Endothelial cell (in vitro differentiated cells): Measurements from ENCODE around the gene TRPC5OS. TPM values are rescaled to one million over a fixed set of nuclear protein-coding genes. Genes with fewer than 3 reads are reported as not detected.

Source experiments
- DNase-seq: peaks from one replicate; pipeline ENCODE4 v3.0.0; 2021; ENCODE audit warnings: low spot score
- H3K27ac Mint-ChIP-seq: one replicate; pipeline ENCODE4 v1.8.0; 2021; ENCODE audit warnings: mixed read lengths, inconsistent platforms; ENCODE audit not compliant: unreplicated experiment
- H3K27me3 Mint-ChIP-seq: one replicate; pipeline ENCODE4 v1.8.0; 2021; ENCODE audit warnings: mild to moderate bottlenecking, moderate library complexity, mixed read lengths, inconsistent platforms; ENCODE audit not compliant: unreplicated experiment
- H3K36me3 Mint-ChIP-seq: one replicate; pipeline ENCODE4 v1.8.0; 2021; ENCODE audit warnings: mild to moderate bottlenecking, low read depth, mixed read lengths, inconsistent platforms; ENCODE audit not compliant: unreplicated experiment
- H3K4me1 Mint-ChIP-seq: one replicate; pipeline ENCODE4 v1.8.0; 2021; ENCODE audit warnings: mild to moderate bottlenecking, mixed read lengths, inconsistent platforms; ENCODE audit not compliant: unreplicated experiment
- H3K4me3 Mint-ChIP-seq: one replicate; pipeline ENCODE4 v1.8.0; 2021; ENCODE audit warnings: mild to moderate bottlenecking, mixed read lengths, inconsistent platforms; ENCODE audit not compliant: unreplicated experiment
- H3K9me3 Mint-ChIP-seq: one replicate; pipeline ENCODE4 v1.8.0; 2021; ENCODE audit warnings: mixed read lengths, inconsistent platforms; ENCODE audit not compliant: unreplicated experiment
- total RNA-seq: library from RNA; stranded (reverse); fragmentation: NEBNext Ultra II Directional; extraction: Animal tissue kit (Norgen Biotek cat#: 25700); gene quantifications from one replicate; pipeline ENCODE4 v1.2.1, GENCODE V29; 2021; ENCODE audit not compliant: unreplicated experiment
- TF ChIP-seq, protein P1 (sequence below): fragments of 200-600 bp; sonication (generic); IDR thresholded peaks from one replicate; pipeline ENCODE4 v1.5.0; 2021; ENCODE audit warnings: antibody characterized with exemption; ENCODE audit not compliant: unreplicated experiment

Gene TRPC5OS
- total RNA-seq, 1 donor from 2014 or later, result not detected

DNA sequence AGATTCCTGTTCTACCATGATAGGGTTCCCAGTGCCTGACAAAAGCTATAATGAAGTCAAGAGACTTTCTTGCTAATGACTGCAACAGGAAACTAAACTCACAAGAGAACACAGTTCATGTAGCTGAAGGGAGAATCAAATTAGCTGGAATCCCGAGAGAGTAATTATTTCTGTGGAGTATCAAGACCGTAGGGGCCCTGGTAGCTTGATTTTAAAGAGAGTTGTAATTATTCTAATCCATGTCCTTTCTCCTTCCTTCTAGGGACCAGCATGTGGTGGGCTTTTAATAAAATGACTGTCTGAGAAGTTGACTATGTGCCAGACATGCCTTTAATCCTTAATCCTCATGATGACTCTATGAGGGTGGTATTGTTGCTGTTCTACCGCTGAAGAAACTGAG, 1.7 kb upstream of the TRPC5OS start:
- Mint-ChIP-seq H3K36me3 (no peaks in the 10 kb centered on the region), H3K4me1 (peaks cover 4% of the 10 kb centered on the region), H3K27me3 (peaks cover 3% of the 10 kb centered on the region), H3K9me3 (no peaks in the 10 kb centered on the region), H3K4me3 (no peak overlapping the region), H3K27ac (no peak overlapping the region)
- TF ChIP-seq, protein P1, sequence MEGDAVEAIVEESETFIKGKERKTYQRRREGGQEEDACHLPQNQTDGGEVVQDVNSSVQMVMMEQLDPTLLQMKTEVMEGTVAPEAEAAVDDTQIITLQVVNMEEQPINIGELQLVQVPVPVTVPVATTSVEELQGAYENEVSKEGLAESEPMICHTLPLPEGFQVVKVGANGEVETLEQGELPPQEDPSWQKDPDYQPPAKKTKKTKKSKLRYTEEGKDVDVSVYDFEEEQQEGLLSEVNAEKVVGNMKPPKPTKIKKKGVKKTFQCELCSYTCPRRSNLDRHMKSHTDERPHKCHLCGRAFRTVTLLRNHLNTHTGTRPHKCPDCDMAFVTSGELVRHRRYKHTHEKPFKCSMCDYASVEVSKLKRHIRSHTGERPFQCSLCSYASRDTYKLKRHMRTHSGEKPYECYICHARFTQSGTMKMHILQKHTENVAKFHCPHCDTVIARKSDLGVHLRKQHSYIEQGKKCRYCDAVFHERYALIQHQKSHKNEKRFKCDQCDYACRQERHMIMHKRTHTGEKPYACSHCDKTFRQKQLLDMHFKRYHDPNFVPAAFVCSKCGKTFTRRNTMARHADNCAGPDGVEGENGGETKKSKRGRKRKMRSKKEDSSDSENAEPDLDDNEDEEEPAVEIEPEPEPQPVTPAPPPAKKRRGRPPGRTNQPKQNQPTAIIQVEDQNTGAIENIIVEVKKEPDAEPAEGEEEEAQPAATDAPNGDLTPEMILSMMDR, result no peak
- DNase-seq, result no peak

DNA sequence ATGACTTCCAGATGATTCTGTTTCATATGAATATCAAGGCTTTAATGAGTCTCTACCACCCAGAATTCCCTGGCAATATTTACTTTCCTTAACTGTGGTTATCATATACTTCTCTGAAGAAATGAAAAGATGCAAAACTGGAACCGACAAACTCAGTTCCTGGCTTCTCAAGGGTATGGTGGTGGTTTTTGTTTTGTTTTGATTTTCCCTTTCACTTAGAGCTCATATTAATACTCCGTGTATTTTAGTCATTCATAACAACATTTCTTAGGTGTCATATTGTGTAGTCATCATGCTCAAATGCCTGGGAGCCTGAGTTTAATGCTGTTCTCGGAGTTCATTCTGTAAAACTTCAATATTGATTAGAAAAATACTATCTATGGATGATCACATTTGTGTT, 665 bp downstream of the TRPC5OS start:
- H3K36me3 Mint-ChIP-seq, result no peaks in the 10 kb centered on the region
- H3K9me3 Mint-ChIP-seq, result no peaks in the 10 kb centered on the region
- H3K27ac Mint-ChIP-seq, result no peak overlapping the region
- H3K4me3 Mint-ChIP-seq, result no peak overlapping the region
- no peak for DNase-seq
- peaks cover 2% of the 10 kb centered on the region for H3K27me3 Mint-ChIP-seq
- TF ChIP-seq, protein P1, result no peak
- no peaks in the 10 kb centered on the region for H3K4me1 Mint-ChIP-seq

DNA sequence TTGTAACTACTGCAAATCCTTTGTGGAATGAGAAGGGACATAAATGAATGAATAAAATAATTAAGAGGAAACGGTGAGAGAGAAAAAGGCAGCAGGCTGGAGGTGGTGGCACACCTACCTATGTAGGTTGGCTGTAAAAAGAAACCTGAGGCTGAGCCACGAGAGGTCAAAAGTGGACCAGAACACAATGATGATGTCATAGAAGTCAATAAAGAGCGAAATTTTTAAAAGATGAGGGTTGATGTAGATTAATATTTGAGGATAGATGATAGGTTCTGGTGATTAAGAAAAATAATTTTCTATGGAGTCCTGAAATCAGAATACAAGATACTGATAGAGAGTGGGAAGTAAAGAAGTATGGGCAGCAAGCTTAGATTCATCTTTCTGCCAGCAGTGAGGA, 1.7 kb downstream of the TRPC5OS start:
- Mint-ChIP-seq H3K9me3 (no peaks in the 10 kb centered on the region), H3K4me3 (no peak overlapping the region), H3K27me3 (no peaks in the 10 kb centered on the region), H3K4me1 (no peaks in the 10 kb centered on the region), H3K36me3 (no peaks in the 10 kb centered on the region), H3K27ac (no peak overlapping the region)
- TF ChIP-seq, protein P1, result no peak
- no peak for DNase-seq

DNA sequence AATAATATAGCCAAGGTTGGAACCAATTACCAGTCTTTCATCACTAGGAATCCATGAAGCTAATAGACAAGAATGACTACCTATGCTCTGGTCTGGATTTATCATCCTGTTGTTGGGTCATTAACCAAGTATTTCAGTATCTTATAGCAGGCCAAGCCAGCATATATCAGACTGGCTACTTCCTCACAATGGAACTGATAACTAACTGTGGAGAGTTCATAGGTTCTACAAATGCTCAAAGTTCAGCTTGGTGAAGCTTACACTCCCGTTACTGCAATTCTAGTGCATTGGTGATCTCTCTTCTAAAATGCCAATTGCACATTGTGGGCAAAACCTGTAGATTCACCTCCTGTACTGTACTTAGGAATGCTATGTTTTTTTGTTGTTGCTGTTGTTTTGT, 4.8 kb downstream of the TRPC5OS start:
- Mint-ChIP-seq H3K4me1 (no peaks in the 10 kb centered on the region), H3K27me3 (no peaks in the 10 kb centered on the region), H3K27ac (no peak overlapping the region), H3K9me3 (no peaks in the 10 kb centered on the region), H3K4me3 (no peak overlapping the region), H3K36me3 (no peaks in the 10 kb centered on the region)
- TF ChIP-seq, protein P1, result no peak
- no peak for DNase-seq

DNA sequence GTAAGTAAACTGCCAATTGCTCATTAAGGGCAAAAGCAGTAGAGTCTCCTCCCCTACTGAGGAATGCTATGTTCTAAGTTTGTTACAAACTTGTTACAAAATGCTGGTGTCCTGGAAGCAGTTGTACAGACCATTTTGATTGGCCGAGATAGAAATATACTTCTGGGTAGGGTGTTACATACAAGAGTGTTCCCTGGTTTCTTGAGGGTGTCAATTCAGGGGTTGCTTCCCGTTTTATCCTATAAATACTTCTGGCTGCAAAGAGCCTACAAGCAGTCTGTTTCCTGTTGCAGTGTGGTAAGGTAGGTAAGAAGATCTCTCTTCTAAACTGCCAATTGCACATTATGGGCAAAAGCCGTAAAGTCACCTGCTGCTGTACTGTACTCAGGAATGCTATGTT, 5.7 kb downstream of the TRPC5OS start:
- TF ChIP-seq, protein P1, result no peak
- no peaks in the 10 kb centered on the region for H3K27me3 Mint-ChIP-seq
- H3K9me3 Mint-ChIP-seq, result no peaks in the 10 kb centered on the region

More for the DNA sequence above, 5.7 kb downstream of the TRPC5OS start:
- H3K27ac Mint-ChIP-seq, result no peak overlapping the region
- DNase-seq, result no peak
- no peaks in the 10 kb centered on the region for H3K36me3 Mint-ChIP-seq
- no peaks in the 10 kb centered on the region for H3K4me1 Mint-ChIP-seq
- no peak overlapping the region for H3K4me3 Mint-ChIP-seq
